PFSK-1 (cell line): ENCODE data around the gene C1orf94.

Experiments
- REST ChIP-seq, 2 experiments: IDR thresholded peaks; 2 replicates each; pipeline versions ENCODE4 v1.6.1 to v1.8.0; 2011 to 2012; ENCODE audit warnings: low read depth in 2 of 2, low read length in 2 of 2, control low read depth in 1 of 2, inconsistent platforms in 1 of 2, mild to moderate bottlenecking in 1 of 2, moderate library complexity in 1 of 2; ENCODE audit not compliant: insufficient read depth in 1 of 2
- TAF1 ChIP-seq: IDR thresholded peaks from 2 replicates; pipeline ENCODE4 v1.6.1; 2012; ENCODE audit warnings: low read length, control low read depth, borderline replicate concordance; ENCODE audit not compliant: insufficient read depth

DNA sequence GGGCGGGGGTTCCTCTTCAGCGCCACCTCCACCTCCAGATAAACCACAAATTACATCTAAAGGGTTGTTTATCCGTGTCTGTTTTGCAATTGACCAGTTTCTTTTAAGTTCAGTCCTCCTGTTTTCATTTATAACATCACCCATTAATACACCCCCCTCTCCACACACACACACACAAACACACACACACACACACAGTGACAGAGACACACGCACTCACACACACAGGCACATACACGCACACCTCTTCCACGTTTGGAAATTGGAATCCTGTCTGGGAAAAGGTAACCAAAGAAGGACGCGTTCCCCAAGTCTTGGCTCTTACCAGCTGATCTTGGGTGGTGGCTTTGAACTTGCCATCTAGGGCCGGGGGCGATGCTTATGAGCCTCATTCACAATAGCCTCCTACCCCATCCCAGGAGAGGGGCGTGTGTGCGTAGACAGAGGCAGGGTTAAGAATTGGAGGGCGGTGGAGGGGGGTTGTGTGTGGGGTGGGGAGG lies 11.2 kb upstream of the C1orf94 start:
- TF ChIP-seq TAF1: no peak
- TF ChIP-seq REST (IDR thresholded peaks at IDR 0.05; ENCODE audit: insufficient read depth in 1 of 2, low read depth in 2 of 2, low read length in 2 of 2): no peak
